HepG2 (cell line): ENCODE results near the gene FAM171A2. TPM values are rescaled to one million over a fixed set of nuclear protein-coding genes. Genes with fewer than 3 reads are reported as not detected.
A peak's percentile ranks its signal among the peaks of the same experiment; 100 is the strongest.

ENCODE experiments used
- AHR ChIP-seq: IDR thresholded peaks from 2 replicates; pipeline ENCODE4 v1.6.1; 2018; ENCODE audit warnings: missing genetic modification reagents, missing compliant biosample characterization
- EZH2 ChIP-seq: conservative IDR thresholded peaks from 2 replicates; pipeline ENCODE4 v1.6.1; 2012; ENCODE audit warnings: mild to moderate bottlenecking, low read depth, low read length, moderate library complexity
- HMG20B ChIP-seq: conservative IDR thresholded peaks from 2 replicates; pipeline ENCODE4 v1.6.1; 2016; ENCODE audit warnings: missing genetic modification reagents, missing compliant biosample characterization
- HNRNPL ChIP-seq: fragments of 200-400 bp; formaldehyde crosslinking; IDR thresholded peaks from 2 replicates; pipeline ENCODE4 v1.6.1; 2017; ENCODE audit warnings: mild to moderate bottlenecking, low read depth, low read length
- HOXA7 ChIP-seq: sonication (generic); formaldehyde crosslinking; IDR thresholded peaks from 2 replicates; pipeline ENCODE4 v1.8.1; 2022; ENCODE audit warnings: mild to moderate bottlenecking, missing genetic modification reagents, moderate library complexity
- JUND ChIP-seq: sonication (generic); formaldehyde crosslinking; IDR thresholded peaks from 2 replicates; pipeline ENCODE4 v1.8.0; 2022; ENCODE audit warnings: mild to moderate bottlenecking, missing genetic modification reagents
- NFYC ChIP-seq: IDR thresholded peaks from 2 replicates; pipeline ENCODE4 v1.6.1; 2016; ENCODE audit warnings: missing genetic modification reagents, missing compliant biosample characterization
- NPAS2 ChIP-seq: sonication (generic); formaldehyde crosslinking; IDR thresholded peaks from 2 replicates; pipeline ENCODE4 v1.8.0; 2022; ENCODE audit warnings: mild to moderate bottlenecking, missing genetic modification reagents, borderline replicate concordance
- RAD51 ChIP-seq: fragments of 450-650 bp; IDR thresholded peaks from 2 replicates; pipeline ENCODE4 v1.6.1; 2016; ENCODE audit warnings: borderline replicate concordance
- TRIM24 ChIP-seq: sonication (generic); formaldehyde crosslinking; IDR thresholded peaks from 2 replicates; pipeline ENCODE4 v1.8.0; 2022; ENCODE audit warnings: mild to moderate bottlenecking, missing genetic modification reagents
- ZNF10 ChIP-seq: sonication (generic); formaldehyde crosslinking; IDR thresholded peaks from 2 replicates; pipeline ENCODE4 v1.4.0; 2020; ENCODE audit warnings: mild to moderate bottlenecking, low read depth, missing genetic modification reagents, borderline replicate concordance
- ZNF143 ChIP-seq: sonication (generic); formaldehyde crosslinking; IDR thresholded peaks from 2 replicates; pipeline ENCODE4 v1.4.0; 2020; ENCODE audit warnings: missing genetic modification reagents
- ZNF251 ChIP-seq: sonication (generic); formaldehyde crosslinking; IDR thresholded peaks from 2 replicates; pipeline ENCODE4 v1.9.0; 2021; ENCODE audit warnings: mild to moderate bottlenecking, missing genetic modification reagents
- ZNF333 ChIP-seq: sonication (generic); formaldehyde crosslinking; IDR thresholded peaks from 2 replicates; pipeline ENCODE4 v1.4.0; 2020; ENCODE audit warnings: mild to moderate bottlenecking, missing genetic modification reagents, borderline replicate concordance
- ZNF777 ChIP-seq: sonication (generic); formaldehyde crosslinking; IDR thresholded peaks from 2 replicates; pipeline ENCODE4 v1.4.0; 2020; ENCODE audit warnings: missing genetic modification reagents
- polyA plus RNA-seq, 8 experiments: library from polyadenylated mRNA; depleted of rRNA in 3 of 8; stranded (reverse) in 7 of 8; unstranded in 1 of 8; fragments of >200 nt; fragmentation: Illumina TruSeq in 4 of 8; extraction: Trizol in 4 of 8; gene quantifications; 2 replicates each; pipeline versions ENCODE4 v1.2.1 to v1.2.3, GENCODE V29; 2011 to 2016; ENCODE audit warnings: low read depth in 4 of 8, missing spikeins in 1 of 8, mixed read lengths in 1 of 8; ENCODE audit not compliant: insufficient read depth in 1 of 8
- total RNA-seq, 5 experiments: library from RNA; depleted of rRNA; stranded (reverse); fragments of >200 nt; fragmentation: Illumina TruSeq; extraction: Trizol; gene quantifications; 2 replicates each; pipeline ENCODE4 v1.2.3, GENCODE V29; 2016; ENCODE audit warnings: low read depth in 1 of 5
- TF ChIP-seq, protein P1 (sequence below): sonication (generic); formaldehyde crosslinking; IDR thresholded peaks from 2 replicates; pipeline ENCODE4 v1.4.0; 2020; ENCODE audit warnings: mild to moderate bottlenecking, missing genetic modification reagents
- TF ChIP-seq, protein P2 (sequence below): IDR thresholded peaks from 2 replicates; pipeline ENCODE4 v1.4.0; 2020; ENCODE audit warnings: mild to moderate bottlenecking, missing genetic modification reagents
- TF ChIP-seq, protein P3 (sequence below): sonication (generic); formaldehyde crosslinking; IDR thresholded peaks from 2 replicates; pipeline ENCODE4 v1.4.0; 2020; ENCODE audit warnings: missing genetic modification reagents
- TF ChIP-seq, protein P4 (sequence below): sonication (generic); formaldehyde crosslinking; IDR thresholded peaks from 2 replicates; pipeline ENCODE4 v1.5.0; 2020; ENCODE audit warnings: missing genetic modification reagents
- TF ChIP-seq, protein P5 (sequence below): sonication (generic); formaldehyde crosslinking; IDR thresholded peaks from 2 replicates; pipeline ENCODE4 v1.8.1; 2022; ENCODE audit warnings: low read depth, mild to moderate bottlenecking, missing genetic modification reagents

FAM171A2 gene
- total and polyA plus RNA-seq, 2 of the 13 experiments (the other 11 are each of a cell fraction or from before 2014, with no cell fraction given): 1.8 to 3.6 TPM

DNA sequence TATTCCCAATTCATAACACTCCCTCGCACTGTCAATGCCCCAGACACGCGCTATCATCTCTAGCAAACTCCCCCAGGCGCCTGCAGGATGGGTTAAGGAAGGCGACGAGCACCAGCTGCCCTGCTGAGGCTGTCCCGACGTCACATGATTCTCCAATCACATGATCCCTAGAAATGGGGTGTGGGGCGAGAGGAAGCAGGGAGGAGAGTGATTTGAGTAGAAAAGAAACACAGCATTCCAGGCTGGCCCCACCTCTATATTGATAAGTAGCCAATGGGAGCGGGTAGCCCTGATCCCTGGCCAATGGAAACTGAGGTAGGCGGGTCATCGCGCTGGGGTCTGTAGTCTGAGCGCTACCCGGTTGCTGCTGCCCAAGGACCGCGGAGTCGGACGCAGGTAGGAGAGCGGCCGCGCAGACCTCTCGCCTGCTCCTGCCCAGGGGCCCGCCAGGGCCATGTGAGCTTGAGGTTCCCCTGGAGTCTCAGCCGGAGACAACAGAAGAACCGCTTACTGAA is 18.7 kb downstream of the FAM171A2 start, which contains the start of gene GRN (continued):
- TF ChIP-seq RAD51: peak; percentile 98
- TF ChIP-seq NFYC (CRISPR knock-in tag): peak; percentile 94
- TF ChIP-seq, protein P1, sequence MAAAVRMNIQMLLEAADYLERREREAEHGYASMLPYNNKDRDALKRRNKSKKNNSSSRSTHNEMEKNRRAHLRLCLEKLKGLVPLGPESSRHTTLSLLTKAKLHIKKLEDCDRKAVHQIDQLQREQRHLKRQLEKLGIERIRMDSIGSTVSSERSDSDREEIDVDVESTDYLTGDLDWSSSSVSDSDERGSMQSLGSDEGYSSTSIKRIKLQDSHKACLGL (CRISPR knock-in tag): peak; percentile 48; the same call in 1 of the 2 replicates
- TF ChIP-seq EZH2: no peak
- no peak for TF ChIP-seq ZNF143 (CRISPR knock-in tag)
- peak; percentile 40; the same call in 1 of the 2 replicates for TF ChIP-seq JUND (CRISPR knock-in tag)
- TF ChIP-seq, protein P2, sequence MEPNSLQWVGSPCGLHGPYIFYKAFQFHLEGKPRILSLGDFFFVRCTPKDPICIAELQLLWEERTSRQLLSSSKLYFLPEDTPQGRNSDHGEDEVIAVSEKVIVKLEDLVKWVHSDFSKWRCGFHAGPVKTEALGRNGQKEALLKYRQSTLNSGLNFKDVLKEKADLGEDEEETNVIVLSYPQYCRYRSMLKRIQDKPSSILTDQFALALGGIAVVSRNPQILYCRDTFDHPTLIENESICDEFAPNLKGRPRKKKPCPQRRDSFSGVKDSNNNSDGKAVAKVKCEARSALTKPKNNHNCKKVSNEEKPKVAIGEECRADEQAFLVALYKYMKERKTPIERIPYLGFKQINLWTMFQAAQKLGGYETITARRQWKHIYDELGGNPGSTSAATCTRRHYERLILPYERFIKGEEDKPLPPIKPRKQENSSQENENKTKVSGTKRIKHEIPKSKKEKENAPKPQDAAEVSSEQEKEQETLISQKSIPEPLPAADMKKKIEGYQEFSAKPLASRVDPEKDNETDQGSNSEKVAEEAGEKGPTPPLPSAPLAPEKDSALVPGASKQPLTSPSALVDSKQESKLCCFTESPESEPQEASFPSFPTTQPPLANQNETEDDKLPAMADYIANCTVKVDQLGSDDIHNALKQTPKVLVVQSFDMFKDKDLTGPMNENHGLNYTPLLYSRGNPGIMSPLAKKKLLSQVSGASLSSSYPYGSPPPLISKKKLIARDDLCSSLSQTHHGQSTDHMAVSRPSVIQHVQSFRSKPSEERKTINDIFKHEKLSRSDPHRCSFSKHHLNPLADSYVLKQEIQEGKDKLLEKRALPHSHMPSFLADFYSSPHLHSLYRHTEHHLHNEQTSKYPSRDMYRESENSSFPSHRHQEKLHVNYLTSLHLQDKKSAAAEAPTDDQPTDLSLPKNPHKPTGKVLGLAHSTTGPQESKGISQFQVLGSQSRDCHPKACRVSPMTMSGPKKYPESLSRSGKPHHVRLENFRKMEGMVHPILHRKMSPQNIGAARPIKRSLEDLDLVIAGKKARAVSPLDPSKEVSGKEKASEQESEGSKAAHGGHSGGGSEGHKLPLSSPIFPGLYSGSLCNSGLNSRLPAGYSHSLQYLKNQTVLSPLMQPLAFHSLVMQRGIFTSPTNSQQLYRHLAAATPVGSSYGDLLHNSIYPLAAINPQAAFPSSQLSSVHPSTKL (CRISPR knock-in tag): peak; percentile 68
- TF ChIP-seq HMG20B (CRISPR knock-in tag): peak; percentile 76
- TF ChIP-seq, protein P3, sequence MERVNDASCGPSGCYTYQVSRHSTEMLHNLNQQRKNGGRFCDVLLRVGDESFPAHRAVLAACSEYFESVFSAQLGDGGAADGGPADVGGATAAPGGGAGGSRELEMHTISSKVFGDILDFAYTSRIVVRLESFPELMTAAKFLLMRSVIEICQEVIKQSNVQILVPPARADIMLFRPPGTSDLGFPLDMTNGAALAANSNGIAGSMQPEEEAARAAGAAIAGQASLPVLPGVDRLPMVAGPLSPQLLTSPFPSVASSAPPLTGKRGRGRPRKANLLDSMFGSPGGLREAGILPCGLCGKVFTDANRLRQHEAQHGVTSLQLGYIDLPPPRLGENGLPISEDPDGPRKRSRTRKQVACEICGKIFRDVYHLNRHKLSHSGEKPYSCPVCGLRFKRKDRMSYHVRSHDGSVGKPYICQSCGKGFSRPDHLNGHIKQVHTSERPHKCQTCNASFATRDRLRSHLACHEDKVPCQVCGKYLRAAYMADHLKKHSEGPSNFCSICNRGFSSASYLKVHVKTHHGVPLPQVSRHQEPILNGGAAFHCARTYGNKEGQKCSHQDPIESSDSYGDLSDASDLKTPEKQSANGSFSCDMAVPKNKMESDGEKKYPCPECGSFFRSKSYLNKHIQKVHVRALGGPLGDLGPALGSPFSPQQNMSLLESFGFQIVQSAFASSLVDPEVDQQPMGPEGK (CRISPR knock-in tag): peak; percentile 86
- no peak for TF ChIP-seq NPAS2 (CRISPR knock-in tag)
- no peak for TF ChIP-seq ZNF251 (CRISPR knock-in tag)
- no peak for TF ChIP-seq HNRNPL
- no peak for TF ChIP-seq ZNF10 (CRISPR knock-in tag)
- TF ChIP-seq, protein P4, sequence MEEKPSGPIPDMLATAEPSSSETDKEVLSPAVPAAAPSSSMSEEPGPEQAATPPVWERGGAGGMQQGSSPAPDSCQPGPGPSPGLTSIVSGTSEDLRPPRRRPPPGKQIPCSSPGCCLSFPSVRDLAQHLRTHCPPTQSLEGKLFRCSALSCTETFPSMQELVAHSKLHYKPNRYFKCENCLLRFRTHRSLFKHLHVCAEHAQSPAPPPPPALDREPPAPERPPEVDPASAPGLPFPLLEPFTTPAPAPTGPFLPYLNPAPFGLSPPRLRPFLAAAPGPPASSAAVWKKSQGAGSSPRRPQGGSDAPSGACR: 0 out of 2 replicates have a peak, but pooled peaks have one; percentile 8
- no peak for TF ChIP-seq TRIM24
- TF ChIP-seq ZNF333: 0 out of 2 replicates have a peak, but pooled peaks have one; percentile 86
- TF ChIP-seq ZNF777 (CRISPR knock-in tag): no peak; the same call in none of the 2 replicates
- TF ChIP-seq, protein P5, sequence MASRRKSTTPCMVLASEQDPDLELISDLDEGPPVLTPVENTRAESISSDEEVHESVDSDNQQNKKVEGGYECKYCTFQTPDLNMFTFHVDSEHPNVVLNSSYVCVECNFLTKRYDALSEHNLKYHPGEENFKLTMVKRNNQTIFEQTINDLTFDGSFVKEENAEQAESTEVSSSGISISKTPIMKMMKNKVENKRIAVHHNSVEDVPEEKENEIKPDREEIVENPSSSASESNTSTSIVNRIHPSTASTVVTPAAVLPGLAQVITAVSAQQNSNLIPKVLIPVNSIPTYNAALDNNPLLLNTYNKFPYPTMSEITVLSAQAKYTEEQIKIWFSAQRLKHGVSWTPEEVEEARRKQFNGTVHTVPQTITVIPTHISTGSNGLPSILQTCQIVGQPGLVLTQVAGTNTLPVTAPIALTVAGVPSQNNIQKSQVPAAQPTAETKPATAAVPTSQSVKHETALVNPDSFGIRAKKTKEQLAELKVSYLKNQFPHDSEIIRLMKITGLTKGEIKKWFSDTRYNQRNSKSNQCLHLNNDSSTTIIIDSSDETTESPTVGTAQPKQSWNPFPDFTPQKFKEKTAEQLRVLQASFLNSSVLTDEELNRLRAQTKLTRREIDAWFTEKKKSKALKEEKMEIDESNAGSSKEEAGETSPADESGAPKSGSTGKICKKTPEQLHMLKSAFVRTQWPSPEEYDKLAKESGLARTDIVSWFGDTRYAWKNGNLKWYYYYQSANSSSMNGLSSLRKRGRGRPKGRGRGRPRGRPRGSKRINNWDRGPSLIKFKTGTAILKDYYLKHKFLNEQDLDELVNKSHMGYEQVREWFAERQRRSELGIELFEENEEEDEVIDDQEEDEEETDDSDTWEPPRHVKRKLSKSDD (CRISPR knock-in tag): no peak
- peak; percentile 84; the same call in 1 of the 2 replicates for TF ChIP-seq AHR (CRISPR knock-in tag)
- TF ChIP-seq HOXA7: no peak
